NT2/D1 (cell line): ENCODE measurements around the gene SEC31B.

Experiments used
- DNase-seq: peaks from one replicate; pipeline ENCODE4 v3.0.0-alpha.2; 2011; ENCODE audit warnings: low read depth, low spot score
- H3K27me3 ChIP-seq: 2 replicates; pipeline ENCODE4 v1.6.0; 2011; ENCODE audit warnings: mild to moderate bottlenecking; ENCODE audit not compliant: insufficient read length, insufficient read depth
- H3K36me3 ChIP-seq: 2 replicates; pipeline ENCODE4 v1.6.1; 2011; ENCODE audit warnings: mild to moderate bottlenecking, low read length, mixed read lengths; ENCODE audit not compliant: insufficient read depth, insufficient read length
- H3K4me1 ChIP-seq: 2 replicates; pipeline ENCODE4 v1.5.1; 2011; ENCODE audit not compliant: insufficient read depth, insufficient read length
- H3K4me3 ChIP-seq: 2 replicates; pipeline ENCODE4 v1.5.1; 2011; ENCODE audit warnings: low read depth; ENCODE audit not compliant: insufficient read length
- H3K9ac ChIP-seq: 2 replicates; pipeline ENCODE4 v1.6.0; 2011; ENCODE audit warnings: low read depth; ENCODE audit not compliant: insufficient read length
- H3K9me3 ChIP-seq: 2 replicates; pipeline ENCODE4 v1.5.1; 2011; ENCODE audit warnings: mild to moderate bottlenecking, low read length; ENCODE audit not compliant: insufficient read depth
- SUZ12 ChIP-seq: IDR thresholded peaks from 2 replicates; pipeline ENCODE4 v1.6.1; 2011; ENCODE audit not compliant: insufficient read length, insufficient read depth; ENCODE audit errors: extremely low read depth
- YY1 ChIP-seq: IDR thresholded peaks from 2 replicates; pipeline ENCODE4 v1.6.1; 2011; ENCODE audit not compliant: insufficient read length, insufficient read depth
- ZNF274 ChIP-seq: IDR thresholded peaks from 2 replicates; pipeline ENCODE4 v1.6.1; 2011; ENCODE audit warnings: mild to moderate bottlenecking, low read depth, low read length

The SEC31B gene

DNA sequence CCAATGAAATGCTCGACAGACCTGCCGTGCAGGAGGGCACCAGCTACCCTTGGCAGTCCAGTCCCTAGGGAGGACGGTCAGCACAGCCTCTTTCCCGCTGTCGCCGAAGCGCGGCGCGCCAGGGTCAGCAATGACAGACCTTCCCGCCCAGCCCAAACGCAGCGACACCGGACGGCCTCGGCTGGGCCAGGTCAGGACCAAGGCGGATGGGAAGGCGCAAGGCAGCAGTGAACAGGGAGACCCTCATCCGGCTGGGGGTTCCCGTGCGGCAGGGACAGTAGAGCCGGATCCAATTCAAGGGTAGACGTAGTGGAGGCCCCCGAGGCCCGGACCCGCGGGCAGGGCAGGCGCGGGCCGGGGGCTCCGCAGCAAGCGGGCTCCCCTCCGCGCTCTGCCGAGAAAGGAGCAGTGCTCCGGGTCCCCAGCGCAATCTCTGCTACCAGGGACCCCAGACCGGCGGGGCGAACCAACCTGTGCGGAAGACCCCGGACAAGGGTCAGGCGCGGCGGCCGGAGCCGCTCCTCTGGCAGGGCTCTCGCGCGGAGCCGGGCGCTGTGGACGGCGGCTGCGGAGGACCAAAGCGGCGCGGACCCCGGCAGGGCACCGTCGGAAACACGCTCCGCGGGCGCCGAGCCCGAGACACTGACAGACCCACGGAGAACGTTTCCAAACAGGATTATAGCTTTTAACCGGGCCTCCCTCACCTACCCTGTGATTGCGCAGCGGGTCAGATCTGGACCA lies at the start of gene SEC31B:
TSS of gene SEC31B (minus strand) at position 551 of the 741 bp plus-strand sequence. CDS start 2,909 bp downstream, outside the sequence.
- Histone ChIP-seq H3K9ac (peak within 1 kb of the TSS; percentile 82), H3K4me1 (no peaks in the 10 kb centered on the region), H3K4me3 (peak within 1 kb of the TSS; percentile 45), H3K36me3 (peaks cover 25% of the 10 kb centered on the region), H3K9me3 (no peaks in the 10 kb centered on the region), H3K27me3 (peaks cover 20% of the 10 kb centered on the region)
- DNase-seq = no peak
- no peak for TF ChIP-seq SUZ12
- TF ChIP-seq ZNF274 = no peak

- peaks cover 11% of the 10 kb centered on the region for H3K27me3 ChIP-seq
- no peak for DNase-seq
- TF ChIP-seq SUZ12 (no peak), ZNF274 (no peak), YY1 (no peak)
- no peaks in the 10 kb centered on the region for H3K9me3 ChIP-seq
- H3K4me1 ChIP-seq = peaks cover 6% of the 10 kb centered on the region
- no peak overlapping the region for H3K4me3 ChIP-seq
- H3K36me3 ChIP-seq = no peaks in the 10 kb centered on the region
- no peak overlapping the region for H3K9ac ChIP-seq
Measured at GRCh38 chr10:100568912-100569311, 49.3 kb upstream of the SEC31B start.

DNA sequence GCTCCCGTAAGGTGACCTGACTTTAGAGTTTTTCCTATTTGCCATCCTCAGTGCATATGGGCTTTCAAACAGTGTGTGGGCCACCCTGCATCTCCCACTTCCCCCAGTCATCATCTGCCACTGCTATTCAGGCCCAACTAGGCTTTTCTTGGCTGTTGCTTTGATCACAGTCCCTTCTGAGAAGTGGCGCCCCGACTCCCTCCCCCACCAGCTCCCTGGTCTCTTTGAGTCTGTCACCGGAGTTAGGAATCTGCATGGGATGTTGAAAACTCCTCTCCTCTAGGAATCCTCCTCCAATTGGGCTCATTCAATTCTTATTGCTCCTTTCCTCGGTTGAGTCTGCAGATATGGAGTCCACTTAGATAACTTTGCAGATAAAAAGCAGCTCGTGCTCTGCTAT lies 48.2 kb upstream of the SEC31B start:
- no peak overlapping the region for H3K4me3 ChIP-seq
- H3K27me3 ChIP-seq = peaks cover 14% of the 10 kb centered on the region

GRCh38 chr10:100567249-100567648 lies 47.6 kb upstream of the SEC31B start:
- H3K4me3 ChIP-seq = no peak overlapping the region
- no peaks in the 10 kb centered on the region for H3K36me3 ChIP-seq
- TF ChIP-seq YY1 (no peak), SUZ12 (no peak), ZNF274 (no peak)
- H3K27me3 ChIP-seq = peaks cover 14% of the 10 kb centered on the region
- H3K9me3 ChIP-seq = peaks cover 5% of the 10 kb centered on the region; the same call in 1 of the 2 replicates
- peaks cover 6% of the 10 kb centered on the region for H3K4me1 ChIP-seq
- no peak overlapping the region for H3K9ac ChIP-seq
- no peak for DNase-seq

More for the DNA sequence above, 48.2 kb upstream of the SEC31B start:
- H3K36me3 ChIP-seq = no peaks in the 10 kb centered on the region
- TF ChIP-seq SUZ12 = no peak
- TF ChIP-seq ZNF274 = no peak
- no peak for TF ChIP-seq YY1
- no peaks in the 10 kb centered on the region for H3K9me3 ChIP-seq
- H3K9ac ChIP-seq = no peak overlapping the region
- H3K4me1 ChIP-seq = peaks cover 6% of the 10 kb centered on the region
- no peak for DNase-seq

DNA sequence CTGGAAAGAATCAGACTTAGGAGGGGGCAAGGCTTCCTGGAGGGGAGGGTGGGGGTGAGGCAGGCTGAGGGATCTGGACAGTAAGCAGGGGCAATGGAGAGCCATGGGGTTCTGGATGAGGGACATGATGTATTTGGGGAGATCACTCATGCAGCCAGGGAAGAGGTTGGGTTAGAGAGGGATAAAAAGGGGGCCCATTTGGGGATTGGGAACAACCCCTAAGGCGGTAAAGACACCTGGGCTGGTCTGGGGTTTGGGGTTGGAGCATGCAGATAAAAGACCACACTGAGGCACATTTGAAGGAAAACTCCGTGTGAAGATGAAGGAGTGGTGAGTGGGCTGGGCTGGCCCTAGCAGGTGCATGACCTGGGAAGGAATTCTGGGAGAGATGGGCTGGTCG lies 46.9 kb upstream of the SEC31B start:
- no peak overlapping the region for H3K4me3 ChIP-seq
- peaks cover 6% of the 10 kb centered on the region for H3K4me1 ChIP-seq
- no peak for DNase-seq
- H3K27me3 ChIP-seq = peaks cover 14% of the 10 kb centered on the region
- peaks cover 7% of the 10 kb centered on the region; the same call in 1 of the 2 replicates for H3K9me3 ChIP-seq
- no peak overlapping the region for H3K9ac ChIP-seq
- no peak for TF ChIP-seq YY1
- no peak for TF ChIP-seq SUZ12
- TF ChIP-seq ZNF274 = no peak
- no peaks in the 10 kb centered on the region for H3K36me3 ChIP-seq

- Histone ChIP-seq H3K9me3 (peaks cover 7% of the 10 kb centered on the region; the same call in 1 of the 2 replicates), H3K27me3 (peaks cover 14% of the 10 kb centered on the region), H3K4me3 (no peak overlapping the region), H3K4me1 (peaks cover 6% of the 10 kb centered on the region), H3K9ac (no peak overlapping the region), H3K36me3 (no peaks in the 10 kb centered on the region)
- no peak for TF ChIP-seq SUZ12
- no peak for DNase-seq
Measured at GRCh38 chr10:100565206-100565985, 45.7 kb upstream of the SEC31B start.

GRCh38 chr10:100562008-100562672 lies 42.5 kb upstream of the SEC31B start:
- H3K9ac ChIP-seq = no peak overlapping the region
- no peak for TF ChIP-seq ZNF274
- no peak for TF ChIP-seq YY1
- no peak for TF ChIP-seq SUZ12
- no peak overlapping the region for H3K4me3 ChIP-seq
- H3K4me1 ChIP-seq = no peaks in the 10 kb centered on the region
- peaks cover 7% of the 10 kb centered on the region; the same call in 1 of the 2 replicates for H3K9me3 ChIP-seq
- DNase-seq = peak; percentile 64
- peaks cover 6% of the 10 kb centered on the region for H3K36me3 ChIP-seq
- peaks cover 2% of the 10 kb centered on the region for H3K27me3 ChIP-seq
